ENCODE measurements around the gene RNFT2.

DNA sequence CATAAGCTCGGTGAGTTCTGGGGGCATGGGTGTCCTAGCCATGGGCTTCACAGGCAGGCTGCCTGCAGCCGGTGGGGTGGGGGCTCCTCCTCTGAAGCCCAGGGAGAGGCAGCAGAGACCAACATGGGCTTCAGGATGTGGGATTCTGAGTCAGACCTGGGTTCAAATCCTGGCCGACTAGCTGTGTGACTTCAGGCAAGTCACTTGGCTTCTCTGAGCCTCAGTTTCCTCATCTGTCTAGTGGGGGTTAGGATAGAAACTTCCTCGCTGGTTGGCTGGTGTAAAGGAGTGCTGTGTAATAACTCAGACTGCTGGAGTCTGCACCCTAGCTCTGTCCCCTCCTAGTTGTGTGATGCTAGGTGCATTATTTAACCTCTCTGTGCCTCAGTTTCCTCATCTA, 12.2 kb downstream of the RNFT2 start:
- TF ChIP-seq, protein P1, sequence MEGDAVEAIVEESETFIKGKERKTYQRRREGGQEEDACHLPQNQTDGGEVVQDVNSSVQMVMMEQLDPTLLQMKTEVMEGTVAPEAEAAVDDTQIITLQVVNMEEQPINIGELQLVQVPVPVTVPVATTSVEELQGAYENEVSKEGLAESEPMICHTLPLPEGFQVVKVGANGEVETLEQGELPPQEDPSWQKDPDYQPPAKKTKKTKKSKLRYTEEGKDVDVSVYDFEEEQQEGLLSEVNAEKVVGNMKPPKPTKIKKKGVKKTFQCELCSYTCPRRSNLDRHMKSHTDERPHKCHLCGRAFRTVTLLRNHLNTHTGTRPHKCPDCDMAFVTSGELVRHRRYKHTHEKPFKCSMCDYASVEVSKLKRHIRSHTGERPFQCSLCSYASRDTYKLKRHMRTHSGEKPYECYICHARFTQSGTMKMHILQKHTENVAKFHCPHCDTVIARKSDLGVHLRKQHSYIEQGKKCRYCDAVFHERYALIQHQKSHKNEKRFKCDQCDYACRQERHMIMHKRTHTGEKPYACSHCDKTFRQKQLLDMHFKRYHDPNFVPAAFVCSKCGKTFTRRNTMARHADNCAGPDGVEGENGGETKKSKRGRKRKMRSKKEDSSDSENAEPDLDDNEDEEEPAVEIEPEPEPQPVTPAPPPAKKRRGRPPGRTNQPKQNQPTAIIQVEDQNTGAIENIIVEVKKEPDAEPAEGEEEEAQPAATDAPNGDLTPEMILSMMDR (conservative IDR thresholded peaks at IDR 0.05; ENCODE audit: low read depth, low read length), result no peak
- no peak for TF ChIP-seq EZH2phosphoT487 (IDR thresholded peaks at IDR 0.05; ENCODE audit: borderline replicate concordance, low read length)

All from PC-3 (cell line).